ENCODE data around the gene SPATC1L.

The SPATC1L gene

DNA sequence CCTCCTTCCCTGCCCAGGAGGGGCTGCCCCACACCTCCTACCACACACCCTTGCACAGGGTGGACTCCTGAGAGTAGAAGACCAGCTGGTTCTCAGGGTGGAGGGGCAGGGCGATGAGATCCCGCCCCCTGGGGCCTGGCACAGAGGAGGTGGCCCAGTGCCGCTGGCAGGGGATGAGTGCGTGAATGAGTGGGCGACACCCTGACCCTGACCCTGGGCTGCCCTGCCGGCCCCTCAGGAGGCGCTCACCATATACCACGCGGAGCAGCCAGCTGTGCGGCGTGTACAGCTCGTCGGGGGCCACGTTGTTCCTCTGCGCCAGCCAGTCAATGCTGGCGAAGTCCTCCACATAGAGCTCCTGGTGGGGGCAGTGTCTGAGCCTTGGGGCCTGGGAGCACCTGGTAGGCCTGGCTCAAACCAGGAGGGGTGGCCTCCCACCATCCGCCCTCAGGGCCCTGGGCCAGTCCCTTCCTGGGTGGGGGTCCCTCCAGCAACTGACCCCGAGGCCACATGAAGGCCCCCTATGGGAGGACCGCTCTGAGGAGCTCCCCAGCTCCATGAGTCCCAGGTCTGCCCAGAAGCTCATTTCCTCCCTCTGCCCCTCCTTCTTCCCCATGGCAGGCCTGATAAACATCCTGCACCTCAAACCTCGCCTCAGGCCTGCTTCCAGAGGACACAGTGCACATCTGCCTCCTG lies 31.3 kb upstream of the SPATC1L start:
- DNase-seq (ENCODE audit: low spot score) (no peak), FAIRE-seq (no peak)

DNA sequence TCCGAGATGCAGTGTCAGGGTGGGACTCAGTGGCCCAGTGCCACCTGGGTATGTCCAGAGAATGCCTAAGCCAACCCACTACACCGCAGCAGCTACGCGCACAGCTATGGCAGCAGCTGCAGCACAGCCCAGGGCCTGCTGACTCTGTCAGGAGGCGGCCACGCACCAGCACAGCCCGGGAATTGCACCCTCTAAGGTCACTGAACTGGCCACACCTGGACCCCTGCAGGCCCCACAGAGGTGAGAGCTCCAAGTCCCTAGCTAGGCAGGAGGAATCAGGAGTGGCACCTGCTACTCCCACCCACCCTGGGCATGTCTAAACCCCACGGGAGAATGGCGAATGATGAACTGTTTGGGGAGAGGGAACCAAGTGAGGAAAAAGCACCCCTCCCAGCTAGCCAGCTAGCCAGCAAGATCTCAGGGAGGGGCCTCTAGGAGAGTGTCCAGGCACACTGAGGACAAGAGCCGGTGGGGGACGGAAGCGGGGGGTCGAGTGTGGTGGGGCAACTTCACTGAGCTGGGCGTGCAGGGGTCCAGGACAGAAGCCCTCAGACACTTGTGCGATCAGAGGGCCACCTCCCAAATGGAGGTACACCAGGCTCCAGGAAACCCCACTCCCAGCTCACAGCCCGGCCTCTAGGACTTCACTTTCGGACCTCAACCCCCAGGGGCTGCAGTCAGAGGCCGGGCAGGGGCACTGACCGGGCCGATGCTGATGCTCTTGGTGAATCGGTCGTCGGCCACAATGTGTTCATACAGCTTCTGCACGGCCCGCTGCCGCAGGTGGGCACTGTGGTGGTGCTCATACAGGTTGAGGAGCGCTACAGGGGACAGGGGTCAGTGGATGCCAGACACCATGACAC lies 30.4 kb upstream of the SPATC1L start:
- no peak for DNase-seq (ENCODE audit: low spot score)
- FAIRE-seq: no peak

DNA sequence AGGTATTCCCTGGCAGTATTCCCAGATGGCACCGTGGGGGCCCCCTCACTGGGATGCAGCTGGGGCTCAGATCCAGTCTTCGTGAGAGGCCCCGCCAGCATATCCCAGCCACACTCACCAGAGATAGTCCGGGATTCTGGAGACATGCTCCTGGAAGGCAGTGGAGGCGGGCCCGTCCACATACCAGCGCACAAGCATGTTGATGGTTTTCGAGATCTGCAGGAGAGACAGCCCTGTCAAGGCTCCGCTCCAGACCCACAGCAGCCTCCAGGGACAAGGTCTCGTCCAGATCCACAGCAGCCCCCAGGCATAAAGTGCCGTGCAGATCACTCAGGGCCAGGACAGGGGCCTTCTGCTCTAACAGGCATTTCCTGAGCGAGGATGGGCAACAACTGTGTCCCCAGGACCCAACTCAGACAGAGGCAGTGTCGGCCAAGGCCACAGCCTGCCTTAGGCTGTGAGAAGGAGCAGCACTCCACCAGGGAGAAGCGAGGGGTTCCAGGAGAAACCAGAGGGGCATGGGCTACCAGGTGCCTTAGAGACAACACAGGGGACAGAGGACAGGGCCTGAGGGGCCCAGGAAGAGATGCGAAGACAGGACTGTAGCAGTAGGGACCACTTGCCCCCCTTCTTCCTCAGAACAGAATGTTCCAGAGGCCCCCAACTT lies 29.5 kb upstream of the SPATC1L start:
- DNase-seq (ENCODE audit: low spot score) (no peak), FAIRE-seq (no peak)

DNA sequence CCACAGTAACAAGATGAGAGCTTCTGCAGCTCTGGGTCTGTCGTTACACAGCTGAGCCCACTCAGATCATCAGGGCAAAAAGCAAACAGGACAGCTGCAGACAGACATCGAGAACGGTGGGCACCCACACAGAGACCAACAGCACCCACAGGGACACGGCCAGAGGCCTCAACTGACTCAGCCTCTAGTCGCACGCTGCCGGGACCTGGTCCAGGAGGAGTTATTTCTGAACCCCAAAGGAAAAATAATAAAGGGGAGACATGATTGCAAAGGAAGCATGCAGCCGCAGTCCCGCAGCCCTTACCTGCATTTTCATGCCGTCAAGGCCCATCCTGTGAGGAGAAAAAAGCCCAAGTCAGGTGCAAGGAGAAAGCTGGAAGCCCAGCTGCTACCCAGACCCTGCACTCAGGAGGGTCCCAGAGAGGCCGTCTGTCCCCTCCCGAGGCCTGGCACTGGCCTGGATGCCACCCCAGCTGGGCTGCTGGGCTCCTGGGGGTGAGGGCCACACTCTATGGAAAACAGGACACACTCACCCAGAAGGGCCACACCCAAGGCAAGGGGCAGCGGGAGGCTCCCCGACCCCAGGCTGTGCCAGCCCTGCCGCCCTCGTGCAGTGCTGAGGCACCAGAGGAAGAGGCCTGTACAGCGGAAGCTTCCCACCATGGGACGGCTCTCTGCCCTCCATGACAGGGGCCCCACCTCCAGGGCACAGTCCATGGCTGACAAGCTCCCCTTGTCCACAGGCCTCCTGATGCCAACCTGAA lies 28.6 kb upstream of the SPATC1L start:
- DNase-seq (ENCODE audit: low spot score): no peak
- FAIRE-seq: no peak

DNA sequence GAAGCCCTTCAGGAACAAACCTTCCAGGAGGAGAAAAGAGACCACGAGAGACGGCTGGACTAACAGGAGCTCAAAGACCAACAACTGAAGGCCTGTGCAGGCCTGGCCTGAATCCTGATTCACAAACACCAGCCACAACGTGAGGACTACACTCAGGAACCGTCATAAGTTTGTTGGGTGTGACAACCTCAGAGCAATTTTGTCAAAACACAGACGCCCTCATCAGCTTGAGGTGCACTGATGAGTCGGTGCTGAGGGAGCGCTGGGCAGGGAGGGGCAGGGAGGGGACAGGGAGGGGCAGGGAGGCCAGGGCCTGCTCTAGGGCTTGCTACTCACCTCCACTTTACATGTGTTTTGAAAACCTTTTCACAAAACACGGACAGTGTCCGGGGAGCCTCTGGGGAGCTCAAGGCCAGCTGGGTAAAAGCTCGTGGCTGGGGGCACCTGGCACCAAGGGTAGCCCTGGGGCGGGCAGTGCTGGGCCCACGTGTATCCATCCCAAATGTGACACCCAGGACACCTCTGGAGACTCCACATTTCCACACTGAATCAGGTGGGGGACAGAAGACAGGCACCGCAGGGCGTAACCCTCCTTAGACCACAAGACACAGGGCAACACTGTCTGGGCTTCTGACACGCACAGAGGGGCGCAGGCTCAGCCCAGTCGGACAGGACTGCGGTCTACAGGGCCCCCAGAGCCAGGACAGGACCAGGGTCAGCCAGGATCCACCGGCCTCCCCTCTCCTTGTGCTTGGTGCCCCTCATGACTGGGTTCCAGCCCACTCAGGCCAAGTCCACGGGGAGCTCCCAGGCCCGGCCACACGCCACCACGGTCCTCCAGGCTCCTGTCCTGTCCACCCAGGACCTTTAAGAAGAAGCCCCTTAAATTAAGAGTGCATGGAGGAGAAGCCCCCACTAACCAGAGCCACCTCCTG lies 27.8 kb upstream of the SPATC1L start:
- DNase-seq (ENCODE audit: low spot score) (no peak), FAIRE-seq (no peak)

DNA sequence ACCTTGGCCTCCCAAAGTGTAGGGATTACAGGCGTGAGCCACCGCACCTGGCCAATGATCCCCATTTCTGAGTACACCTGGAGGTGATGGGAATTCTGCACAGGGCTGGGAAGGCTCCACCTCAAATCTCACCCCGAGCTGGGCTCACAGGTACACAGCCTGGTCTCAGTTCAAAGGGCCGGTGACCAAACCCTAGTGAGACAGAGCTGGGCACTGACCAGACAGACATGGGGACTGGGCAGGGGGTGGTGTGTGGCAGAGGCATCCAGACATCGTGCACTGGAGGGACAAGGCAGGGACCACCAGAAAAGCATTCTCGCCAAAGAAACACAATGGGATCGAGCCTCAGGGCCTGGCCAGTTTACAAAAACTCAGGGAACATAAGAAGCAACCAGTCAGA lies 27.1 kb upstream of the SPATC1L start:
- FAIRE-seq: no peak

DNA sequence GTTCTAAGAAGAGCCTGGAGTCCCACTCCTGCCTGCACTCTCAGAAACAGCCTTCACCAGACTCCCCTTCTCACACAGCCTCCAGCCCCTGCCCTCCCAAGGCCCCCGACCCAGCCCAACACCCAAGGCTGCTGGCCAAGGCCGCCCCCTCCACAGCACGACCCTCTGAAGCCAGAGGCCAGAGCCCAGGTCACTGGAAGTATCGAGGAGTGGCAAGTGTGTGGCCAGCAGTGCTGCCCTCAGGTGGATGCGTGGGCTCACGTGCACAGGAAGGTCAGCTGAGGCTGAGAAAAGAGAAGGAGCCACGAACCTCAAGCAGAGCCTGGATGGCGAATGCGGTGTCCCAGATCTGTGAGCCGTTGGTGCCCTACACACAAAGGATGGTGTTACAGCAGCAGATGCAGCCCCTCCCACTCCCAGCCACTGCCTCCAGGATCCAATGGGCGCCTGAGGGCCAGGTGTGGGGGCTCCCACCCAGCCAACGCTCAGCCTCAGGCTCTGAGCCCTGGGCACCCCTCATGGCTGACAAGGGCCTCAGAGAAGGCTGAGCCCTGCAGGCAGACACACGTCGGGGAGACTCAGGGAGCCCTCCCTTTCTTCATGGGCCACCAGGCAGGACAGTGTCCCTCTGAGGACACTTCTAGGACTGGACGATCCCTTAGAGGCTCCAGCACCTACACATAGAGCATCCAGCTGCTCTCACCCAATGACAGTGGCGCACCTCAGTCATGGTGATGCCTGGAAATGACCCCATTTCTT lies 26.3 kb upstream of the SPATC1L start:
- FAIRE-seq (no peak), DNase-seq (ENCODE audit: low spot score) (no peak)

More for the DNA sequence above, 27.1 kb upstream of the SPATC1L start:
- no peak for DNase-seq (ENCODE audit: low spot score)

DNA sequence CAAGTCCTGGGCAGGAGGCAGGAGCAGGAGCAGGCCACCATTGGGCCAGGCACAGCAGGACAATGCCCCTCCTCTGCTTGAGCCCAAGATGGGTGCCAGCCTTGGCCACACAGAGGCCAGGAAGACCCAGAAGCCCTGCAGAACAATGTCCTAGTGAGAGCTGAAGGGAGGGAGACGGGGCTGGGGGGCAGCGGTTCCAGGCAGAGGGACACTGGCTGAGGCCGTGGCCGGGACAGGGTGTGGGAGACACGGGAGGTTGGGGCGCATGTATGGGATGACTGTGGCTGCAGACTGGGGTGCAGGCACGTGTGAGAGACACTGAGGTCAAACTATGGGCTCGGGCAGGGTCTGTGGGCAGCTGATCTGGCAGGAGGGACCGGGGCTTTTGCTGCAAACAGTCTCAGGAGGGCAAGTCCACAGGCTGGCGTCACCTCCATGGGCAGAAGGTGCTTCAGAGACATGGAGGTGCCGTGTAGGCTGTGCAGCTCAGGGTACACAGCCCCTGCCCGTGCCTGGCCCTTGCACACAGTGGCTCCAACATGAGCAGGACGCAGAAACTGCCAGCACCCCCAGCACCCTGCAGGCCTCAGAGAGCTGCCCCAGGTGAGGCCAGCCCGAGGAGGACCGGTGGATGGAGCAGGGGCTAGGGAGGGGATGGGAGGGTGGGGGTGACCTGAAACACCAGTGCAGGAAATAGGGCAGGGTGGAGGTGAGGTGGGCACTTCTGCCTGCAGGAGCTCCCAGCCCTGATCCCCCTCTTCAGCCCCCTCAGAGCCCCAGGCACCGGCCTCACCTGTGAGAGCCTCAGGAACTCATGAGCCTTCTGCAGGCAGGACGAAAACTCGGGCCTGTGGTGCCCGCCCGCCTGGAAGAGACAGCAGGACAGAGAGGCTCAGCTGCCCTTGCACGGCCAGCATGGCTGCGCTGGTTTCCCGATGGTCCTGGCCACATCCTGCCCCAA lies 24.8 kb upstream of the SPATC1L start:
- DNase-seq (ENCODE audit: low spot score) (no peak), FAIRE-seq (no peak)

DNA sequence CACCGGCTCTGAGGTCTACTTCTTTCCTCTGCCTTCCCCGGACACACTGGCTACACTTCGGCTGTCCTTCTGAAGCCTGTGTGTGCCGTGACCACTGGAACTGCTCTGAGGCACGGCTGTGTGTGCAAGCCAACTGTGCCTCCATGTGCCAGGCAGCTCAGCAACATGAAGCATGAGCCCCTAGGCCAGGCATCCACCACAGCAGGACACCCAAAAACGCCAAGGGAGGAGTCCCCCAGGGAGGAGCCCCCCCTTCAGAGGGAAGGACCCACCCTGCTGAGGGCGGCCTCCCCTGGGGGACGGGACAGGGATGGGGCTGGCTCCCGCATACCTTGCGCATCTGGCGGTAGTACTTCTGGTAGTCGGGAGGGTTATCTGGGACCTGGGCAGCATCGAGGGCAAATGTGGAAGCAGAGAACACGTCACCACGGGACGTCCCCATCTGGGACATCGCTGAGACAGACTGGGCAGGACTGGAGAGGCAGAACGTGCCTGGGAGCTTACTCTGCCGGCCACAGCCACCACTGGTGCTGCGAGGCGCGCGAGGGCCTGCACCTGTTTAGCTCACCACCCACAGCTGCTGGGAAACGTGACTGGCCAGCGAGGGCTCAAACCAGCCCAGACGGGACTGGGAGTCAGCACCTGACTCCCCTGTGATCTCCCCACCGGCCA lies 23.8 kb upstream of the SPATC1L start:
- FAIRE-seq: no peak

DNA sequence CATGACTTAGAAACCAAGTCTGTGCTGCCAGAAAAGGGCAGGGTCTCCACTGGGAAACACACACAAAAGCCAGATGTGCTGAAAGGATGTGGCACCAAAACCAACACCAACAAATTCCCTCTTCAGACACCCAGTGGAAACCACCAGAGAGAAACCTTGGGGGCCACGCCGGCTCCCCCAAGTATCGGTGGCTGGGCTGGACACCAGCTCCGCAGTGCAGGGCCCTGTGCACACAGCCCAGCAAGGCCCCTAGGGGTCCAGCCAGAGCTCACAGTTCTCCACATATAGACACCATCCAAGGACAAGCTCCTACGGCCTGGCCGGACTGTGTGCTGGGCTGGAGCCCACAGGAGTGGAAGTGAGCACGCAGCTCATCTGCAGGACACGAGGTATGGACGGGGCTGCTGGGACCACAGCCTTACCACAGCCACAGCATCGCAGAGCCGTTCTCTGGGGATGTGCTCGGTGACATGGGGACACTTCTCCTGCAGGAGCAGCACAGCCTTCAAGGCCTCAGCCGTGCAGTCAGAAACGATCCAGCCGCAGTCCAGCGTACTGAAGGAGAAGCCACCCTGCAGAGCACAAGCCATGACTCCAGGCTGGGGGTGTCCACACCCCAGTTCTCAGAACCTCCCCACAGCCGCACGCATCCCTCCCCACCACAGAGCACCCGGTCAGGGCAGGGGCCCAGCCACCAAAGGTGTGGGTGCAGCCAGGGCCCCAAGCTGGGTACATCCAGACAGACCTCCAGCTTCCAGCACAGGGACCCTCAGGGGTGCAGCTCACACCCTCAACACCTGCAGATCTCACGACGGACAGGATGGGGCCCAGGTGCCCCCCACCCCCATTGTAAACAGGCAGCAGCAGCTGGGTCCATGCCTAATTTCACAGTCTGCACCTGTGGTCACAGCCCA lies 23.0 kb upstream of the SPATC1L start:
- no peak for DNase-seq (ENCODE audit: low spot score)
- no peak for FAIRE-seq

More for the DNA sequence above, 23.8 kb upstream of the SPATC1L start:
- no peak for DNase-seq (ENCODE audit: low spot score)

DNA sequence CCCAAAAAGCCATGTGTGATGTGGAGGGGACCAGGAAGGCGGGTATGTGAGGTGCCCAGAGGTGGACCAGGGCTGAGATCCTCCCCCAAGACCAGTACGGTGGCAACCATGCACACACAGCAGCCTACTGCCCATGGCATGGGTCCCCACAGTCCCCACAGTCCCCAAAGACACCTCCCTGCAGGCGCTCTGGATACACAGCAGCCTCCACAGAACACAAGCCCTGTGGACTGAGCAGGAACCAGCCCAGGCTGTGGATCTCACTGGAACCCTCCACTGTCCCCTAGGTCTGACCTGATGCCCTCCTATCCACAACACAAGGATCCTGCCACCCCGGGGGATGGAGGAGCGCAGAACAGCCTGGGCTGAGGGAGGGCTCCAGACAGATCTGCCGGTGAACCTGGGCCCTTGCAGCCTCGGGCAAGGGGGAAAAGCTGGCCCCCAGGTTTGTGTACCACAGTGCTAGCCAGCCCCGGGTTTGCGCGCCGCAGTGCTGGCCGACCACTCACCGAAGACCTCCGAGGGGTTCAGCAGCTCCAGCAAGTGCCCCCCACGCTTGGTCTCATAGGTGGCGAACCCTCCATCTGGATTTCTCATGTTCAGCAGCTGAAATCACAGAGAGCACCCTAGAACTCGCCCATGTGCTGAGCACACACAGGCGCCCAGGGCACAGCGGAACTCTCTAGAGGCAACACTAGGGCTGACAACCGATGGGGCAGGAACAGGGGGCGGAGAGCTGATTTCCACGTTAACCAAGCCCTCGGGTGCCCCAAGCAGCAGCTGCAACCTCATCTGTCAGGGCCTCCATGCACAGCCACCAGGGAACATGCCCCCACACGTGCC lies 22.1 kb upstream of the SPATC1L start:
- DNase-seq (ENCODE audit: low spot score) (no peak), FAIRE-seq (no peak)

DNA sequence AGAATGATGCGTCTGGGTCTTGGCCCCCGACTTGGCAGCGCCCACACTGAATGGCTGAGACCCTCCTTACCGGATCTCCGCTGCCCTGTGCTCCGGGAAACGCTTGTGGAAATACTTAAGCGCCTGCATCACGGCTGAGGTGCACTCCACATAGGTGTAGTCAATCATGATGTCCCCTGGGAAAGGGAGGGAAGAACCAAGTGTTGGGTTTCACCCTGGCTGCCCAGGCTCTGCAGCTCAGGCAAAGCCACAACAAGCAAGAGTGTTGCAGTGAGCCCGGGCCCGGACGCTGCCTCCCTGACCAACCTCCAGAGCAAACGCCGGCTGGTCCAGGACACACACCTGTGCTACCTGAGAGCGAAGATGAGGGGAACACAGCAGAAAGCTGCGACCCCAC lies 21.5 kb upstream of the SPATC1L start:
- FAIRE-seq: no peak
- DNase-seq (ENCODE audit: low spot score): no peak

DNA sequence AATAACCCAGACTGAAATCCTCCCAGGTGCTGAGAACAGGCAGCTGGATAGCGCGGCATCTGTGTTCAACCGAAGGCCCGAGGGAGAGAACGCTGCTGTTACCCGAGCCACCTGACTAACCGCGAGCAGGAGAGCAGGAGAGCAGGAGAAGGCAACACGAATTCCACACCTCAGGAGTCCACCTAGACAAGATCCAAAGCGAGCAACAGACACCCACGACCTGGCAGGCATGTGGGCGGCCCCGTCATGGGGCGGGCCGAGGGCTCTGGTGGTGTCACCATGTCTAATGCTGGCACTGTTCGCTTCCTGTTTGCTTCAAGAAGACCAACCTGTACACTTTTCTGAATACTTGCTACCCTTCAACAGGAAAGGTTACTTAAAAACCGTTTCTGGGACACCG lies 20.9 kb upstream of the SPATC1L start:
- FAIRE-seq (no peak), DNase-seq (ENCODE audit: low spot score) (no peak)

DNA sequence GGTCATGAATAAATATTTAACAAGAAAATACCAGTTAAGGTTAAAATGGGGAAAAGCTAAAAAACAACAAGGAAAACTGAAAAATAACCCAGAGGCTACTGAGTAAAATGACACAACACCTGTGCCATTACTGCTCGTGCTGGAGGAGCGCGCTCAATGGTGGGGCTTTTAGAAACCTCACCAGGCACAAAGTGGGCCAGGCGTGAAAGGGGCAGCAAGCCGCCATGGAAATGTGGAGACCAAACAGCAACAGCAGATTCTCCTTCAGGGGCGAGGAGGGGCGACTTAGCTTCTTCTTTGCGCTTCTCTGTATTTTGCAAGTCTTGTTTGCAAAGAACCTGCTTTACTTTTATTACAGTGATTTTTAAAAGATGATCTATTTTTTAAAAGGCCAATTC lies 18.9 kb upstream of the SPATC1L start:
- FAIRE-seq: no peak

DNA sequence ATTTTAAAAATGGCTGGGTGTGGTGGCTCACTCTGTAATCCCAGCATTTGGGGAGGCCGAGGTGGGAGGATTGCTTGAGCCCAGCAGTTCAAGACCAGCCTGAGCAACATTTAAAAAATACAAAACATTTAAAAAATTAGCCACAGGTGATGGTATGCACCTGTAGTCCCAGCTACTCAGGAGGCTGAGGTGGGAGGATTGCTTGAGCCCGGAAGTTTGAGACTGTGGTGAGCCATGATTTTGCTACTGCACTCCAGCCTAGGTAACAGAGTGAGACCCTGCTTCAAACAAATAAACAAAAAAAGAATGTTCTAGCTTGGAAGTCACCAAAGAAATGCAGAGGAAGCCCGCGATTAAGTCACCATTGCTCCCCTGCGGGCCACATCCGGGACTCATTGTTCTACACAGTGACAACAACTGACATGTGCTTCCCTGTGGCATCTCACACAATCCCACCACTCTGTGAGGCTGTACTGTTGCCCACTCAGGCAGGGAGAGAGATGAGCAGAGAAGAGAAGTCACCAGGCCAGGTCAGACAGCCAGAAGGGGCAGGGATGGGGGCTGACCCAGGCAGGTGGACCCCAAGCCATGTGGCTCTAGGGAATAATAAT lies 18.4 kb upstream of the SPATC1L start:
- FAIRE-seq: no peak
- no peak for DNase-seq (ENCODE audit: low spot score)

More for the DNA sequence above, 18.9 kb upstream of the SPATC1L start:
- no peak for DNase-seq (ENCODE audit: low spot score)
